Activated T-helper 1 cell treated with anti-CD3 and anti-CD28 coated beads, Interleukin-12 subunit alpha, Interleukin-12 subunit beta, Interleukin-2, Interleukin-4 antibody, amounts not matched to agents 30 ng/mL and 10 ng/mL and 1 ng/mL, durations not matched to agents 14 hours and 24 hours and 36 hours (primary cell): ENCODE results near the gene TMEM126B. TPM values are rescaled to one million over a fixed set of nuclear protein-coding genes. Genes with fewer than 3 reads are reported as not detected.
"Not testable (repeated sequence)": the region's sequence is repeated elsewhere in the genome, so short reads cannot be mapped to it uniquely, and the experiment has no call there.

Experiments used
- DNase-seq: peaks from one replicate; pipeline ENCODE4 v3.0.0; 2021; ENCODE audit warnings: low spot score
- H3K27ac Mint-ChIP-seq: one replicate; pipeline ENCODE4 v1.8.0; 2021; ENCODE audit warnings: mild to moderate bottlenecking, mixed read lengths
- H3K27me3 Mint-ChIP-seq: one replicate; pipeline ENCODE4 v1.8.0; 2022; ENCODE audit warnings: mild to moderate bottlenecking, moderate library complexity, mixed read lengths; ENCODE audit not compliant: insufficient read depth
- H3K36me3 Mint-ChIP-seq: one replicate; pipeline ENCODE4 v1.8.0; 2021; ENCODE audit warnings: low read depth, mixed read lengths
- H3K4me1 Mint-ChIP-seq: one replicate; pipeline ENCODE4 v1.8.0; 2021; ENCODE audit warnings: low read depth, mixed read lengths
- H3K4me3 Mint-ChIP-seq: one replicate; pipeline ENCODE4 v1.8.0; 2021; ENCODE audit warnings: mild to moderate bottlenecking, moderate library complexity, mixed read lengths
- H3K9me3 Mint-ChIP-seq: one replicate; pipeline ENCODE4 v1.8.0; 2021; ENCODE audit warnings: mixed read lengths
- intact Hi-C: fragments of 100-400 bp; cut with micrococcal nuclease; formaldehyde crosslinking; loops from one replicate; pipeline ENCODE4 v1.15.1; 2024
- total RNA-seq: library from RNA; stranded (reverse); gene quantifications from 2 replicates; pipeline ENCODE4 v1.2.3, GENCODE V29; 2022

Gene TMEM126B
- total RNA-seq, 1 donor from 2014 or later = 57.2 TPM

- H3K27me3 Mint-ChIP-seq, H3K4me3 Mint-ChIP-seq, intact Hi-C loops, H3K27ac Mint-ChIP-seq, H3K9me3 Mint-ChIP-seq, DNase-seq: not testable (repeated sequence)
- peaks cover 33% of the 10 kb centered on the region for H3K36me3 Mint-ChIP-seq
- H3K4me1 Mint-ChIP-seq = peaks cover 54% of the 10 kb centered on the region
These were observed 25.9 kb downstream of the TMEM126B start for GRCh38 chr11:85654343-85654742.

- Mint-ChIP-seq H3K27ac (no peak overlapping the region), H3K4me3 (no peak overlapping the region), H3K36me3 (peaks cover 52% of the 10 kb centered on the region), H3K27me3 (no peaks in the 10 kb centered on the region), H3K4me1 (peaks cover 64% of the 10 kb centered on the region), H3K9me3 (no peaks in the 10 kb centered on the region)
- no peak for DNase-seq
- intact Hi-C loops = loop anchor here (1.0 kb wide), 2 partner anchors 8 kb away; no protein-coding TSS in a partner anchor
These were observed 28.4 kb downstream of the TMEM126B start for GRCh38 chr11:85656777-85657176.

GRCh38 chr11:85658180-85658579 is 29.8 kb downstream of the TMEM126B start:
- Mint-ChIP-seq H3K4me1 (peaks cover 71% of the 10 kb centered on the region), H3K9me3 (no peaks in the 10 kb centered on the region), H3K4me3 (no peak overlapping the region), H3K27me3 (no peaks in the 10 kb centered on the region), H3K27ac (no peak overlapping the region), H3K36me3 (peaks cover 53% of the 10 kb centered on the region)
- intact Hi-C loops = no loop called here
- no peak for DNase-seq

DNA sequence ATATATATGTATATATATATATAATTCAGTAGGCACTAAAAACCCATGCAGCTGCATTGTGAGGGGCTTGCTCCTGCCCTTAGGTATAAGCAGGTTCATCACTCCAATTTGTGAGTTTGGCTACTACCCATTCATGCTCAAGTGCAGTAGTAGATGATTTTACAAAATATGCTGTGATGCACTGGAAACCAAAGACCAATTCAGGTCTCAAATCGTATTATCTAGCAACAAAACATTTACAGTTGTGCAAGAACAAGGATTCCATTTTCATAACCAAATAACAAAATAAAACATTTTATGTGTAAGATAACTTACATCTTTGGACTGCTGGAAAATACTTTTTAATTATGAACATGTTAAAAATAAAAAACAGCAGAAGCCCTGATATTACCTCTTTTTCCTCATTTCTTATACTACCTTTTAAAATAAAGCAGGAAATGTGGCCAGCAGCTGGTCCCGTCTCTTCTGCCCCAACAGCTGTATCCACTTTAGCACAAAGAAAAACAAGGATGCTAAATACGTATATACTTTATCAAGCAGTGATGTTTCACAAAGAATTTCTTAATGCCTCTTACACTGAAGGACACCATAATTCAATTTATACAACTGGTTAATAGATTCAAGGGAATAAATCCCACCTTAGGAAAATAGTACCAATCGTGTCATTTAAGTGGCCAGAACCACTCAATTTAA is 33.7 kb downstream of the TMEM126B start:
- H3K4me1 Mint-ChIP-seq = peaks cover 73% of the 10 kb centered on the region
- no peak for DNase-seq
- H3K9me3 Mint-ChIP-seq = no peaks in the 10 kb centered on the region
- peak overlapping the region; percentile 99 for H3K4me3 Mint-ChIP-seq
- peaks cover 51% of the 10 kb centered on the region for H3K36me3 Mint-ChIP-seq
- H3K27ac Mint-ChIP-seq = no peak overlapping the region
- intact Hi-C loops = loop anchor here (5.0 to 10.0 kb wide), 2 partner anchors 623 to 1140 kb away; partner anchors contain the start of gene PRSS23
- no peaks in the 10 kb centered on the region for H3K27me3 Mint-ChIP-seq

DNA sequence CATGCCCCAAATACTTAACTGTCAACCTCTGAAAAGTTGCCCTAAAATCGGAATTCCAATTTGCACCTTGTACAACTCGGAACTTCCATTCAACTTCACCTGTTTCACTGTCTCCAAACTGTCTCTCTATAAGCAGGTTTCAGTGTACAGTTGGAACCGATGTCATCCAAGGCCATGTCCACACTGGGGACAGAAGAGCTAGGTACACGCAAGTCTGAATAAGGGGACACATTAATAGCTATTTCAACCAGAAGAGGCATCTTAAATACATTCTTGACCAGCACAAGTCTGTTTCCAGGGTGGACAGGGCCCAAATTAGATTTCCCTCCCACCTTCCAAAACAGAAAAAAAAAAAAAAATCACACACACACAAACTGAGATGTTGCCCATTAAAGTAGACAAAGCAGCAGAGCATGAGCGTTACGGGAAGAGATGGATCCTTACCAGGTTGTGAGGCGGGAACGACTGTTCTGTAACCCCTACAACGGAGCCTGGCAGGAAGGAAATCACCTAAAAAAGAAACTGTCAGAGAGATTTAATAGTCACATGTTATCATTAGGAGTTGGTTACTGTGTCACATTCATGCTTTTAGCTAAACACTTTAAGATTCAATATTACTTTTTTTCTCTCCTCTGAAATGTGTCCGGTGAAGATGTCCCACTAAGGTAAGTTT is 34.8 kb downstream of the TMEM126B start:
- Mint-ChIP-seq H3K27ac (peak overlapping the region; percentile 97), H3K36me3 (peaks cover 47% of the 10 kb centered on the region), H3K4me1 (peaks cover 67% of the 10 kb centered on the region), H3K4me3 (peak overlapping the region; percentile 99), H3K27me3 (no peaks in the 10 kb centered on the region), H3K9me3 (no peaks in the 10 kb centered on the region)
- intact Hi-C loops = loop anchor here (5.0 to 10.0 kb wide), 2 partner anchors 622 to 1139 kb away; partner anchors contain the start of gene PRSS23
- no peak for DNase-seq

DNA sequence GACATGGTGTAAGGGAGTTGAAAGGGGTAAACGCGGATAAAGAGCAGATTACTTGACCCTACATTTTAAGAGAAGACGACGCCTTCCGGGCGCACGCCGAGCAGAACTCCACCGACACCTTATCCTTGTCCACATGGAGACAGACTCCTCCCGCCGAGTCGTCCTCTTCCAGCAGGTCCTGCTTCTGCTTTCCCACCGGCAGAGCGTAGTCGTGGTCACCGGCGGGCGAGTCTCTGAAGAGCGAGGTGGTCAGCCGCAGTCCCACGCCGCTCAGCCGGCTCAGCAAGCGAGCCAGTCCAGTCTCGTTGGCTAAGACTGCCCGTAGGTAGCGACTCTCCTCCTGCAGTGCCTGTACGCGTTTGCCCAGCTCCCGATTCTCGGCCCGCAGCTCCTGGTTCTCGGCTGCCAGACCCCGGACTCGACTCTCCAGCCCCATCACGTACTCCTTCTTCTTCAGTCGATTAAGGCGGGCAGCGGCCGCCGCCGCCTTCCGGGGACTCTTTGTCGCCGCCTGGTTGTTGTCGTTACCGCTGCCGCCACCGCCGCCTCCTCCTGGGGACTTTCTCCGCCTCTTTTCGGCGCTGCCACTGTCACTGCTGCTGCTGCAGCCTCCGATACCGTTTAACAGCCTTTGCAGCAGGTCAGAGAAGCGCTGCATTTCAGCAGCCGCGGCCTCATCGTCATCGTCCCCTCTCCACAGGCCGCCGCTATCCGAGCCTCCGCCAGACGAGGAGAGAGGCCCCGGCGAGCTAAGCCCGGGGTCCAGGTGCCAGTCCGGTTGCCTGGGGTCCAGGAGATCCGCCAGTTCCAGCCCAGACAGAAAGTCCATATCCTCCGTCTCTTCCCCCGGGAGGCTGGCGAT is 35.6 kb downstream of the TMEM126B start:
- Mint-ChIP-seq H3K27me3 (no peaks in the 10 kb centered on the region), H3K4me1 (peaks cover 60% of the 10 kb centered on the region), H3K27ac (peak overlapping the region; percentile 97), H3K9me3 (no peaks in the 10 kb centered on the region), H3K4me3 (peak overlapping the region; percentile 99), H3K36me3 (peaks cover 41% of the 10 kb centered on the region)
- intact Hi-C loops = loop anchor here (1.0 to 10.0 kb wide), 10 partner anchors 8 to 1138 kb away; partner anchors contain the start of genes PICALM, PRSS23, SYTL2 and TMEM126A
- DNase-seq = peak; percentile 86

- no peaks in the 10 kb centered on the region for H3K27me3 Mint-ChIP-seq
- intact Hi-C loops = loop anchor here (1.0 to 10.0 kb wide), 15 partner anchors 9 to 1137 kb away; partner anchors contain the start of genes PICALM, PRSS23, SYTL2 and TMEM126A
These were observed 36.5 kb downstream of the TMEM126B start, which contains the start of gene CREBZF for GRCh38 chr11:85664615-85665481. CREBZF (minus strand) TSS chr11:85665129; CDS start chr11:85664875, 254 bp downstream.

DNA sequence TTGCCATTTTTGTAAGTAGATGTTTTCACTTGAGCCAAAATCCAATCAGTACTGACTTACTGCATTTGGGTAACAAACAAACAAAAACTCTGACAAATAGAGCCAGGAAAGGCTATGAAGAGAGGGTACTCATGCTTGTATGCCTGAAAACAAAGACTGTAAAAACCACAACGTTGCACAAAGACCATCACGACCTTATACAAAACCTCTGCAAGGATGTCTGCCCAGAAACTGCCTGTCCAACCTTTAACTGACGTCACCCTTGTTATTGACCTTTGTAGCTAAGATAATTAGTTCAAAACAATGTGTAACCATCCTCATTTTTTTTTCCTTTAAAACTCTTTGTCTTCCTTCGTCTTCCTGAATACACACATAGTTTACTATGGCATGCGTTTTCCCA is 37.3 kb downstream of the TMEM126B start:
- no peak for DNase-seq
- Mint-ChIP-seq H3K27me3 (no peaks in the 10 kb centered on the region), H3K27ac (peak overlapping the region; percentile 97), H3K9me3 (no peaks in the 10 kb centered on the region), H3K36me3 (peaks cover 27% of the 10 kb centered on the region), H3K4me1 (peaks cover 42% of the 10 kb centered on the region), H3K4me3 (peak overlapping the region; percentile 99)
- intact Hi-C loops = loop anchor here (1.0 to 10.0 kb wide), 8 partner anchors 17 to 619 kb away; partner anchors contain the start of gene PICALM

More at GRCh38 chr11:85664615-85665481, 36.5 kb downstream of the TMEM126B start, which contains the start of gene CREBZF:
- H3K27ac Mint-ChIP-seq = peak within 1 kb of the TSS; percentile 97
- H3K4me1 Mint-ChIP-seq = peaks cover 51% of the 10 kb centered on the region
- H3K9me3 Mint-ChIP-seq = no peaks in the 10 kb centered on the region
- DNase-seq = peak; percentile 94
- H3K36me3 Mint-ChIP-seq = peaks cover 35% of the 10 kb centered on the region
- peak within 1 kb of the TSS; percentile 99 for H3K4me3 Mint-ChIP-seq

DNA sequence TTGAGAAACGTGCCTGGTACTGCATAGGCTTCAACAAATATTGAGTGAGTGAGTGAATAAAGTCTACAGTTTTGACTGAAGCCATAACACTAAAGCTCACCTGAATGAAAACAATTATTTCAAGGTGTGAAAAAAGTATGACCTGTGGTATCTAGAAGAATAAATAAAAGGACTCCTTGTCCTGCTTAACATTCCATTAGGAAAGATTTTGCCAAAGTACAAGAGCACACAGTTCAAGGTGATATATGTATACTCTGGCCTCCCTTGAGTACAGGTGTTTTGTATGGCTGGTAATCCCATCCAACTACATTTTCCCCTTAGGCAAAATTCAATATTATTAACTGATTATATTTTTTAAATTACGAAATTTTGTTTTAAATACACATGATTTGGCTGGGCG is 38.3 kb downstream of the TMEM126B start:
- Mint-ChIP-seq H3K9me3 (no peaks in the 10 kb centered on the region), H3K4me1 (peaks cover 33% of the 10 kb centered on the region), H3K4me3 (no peak overlapping the region), H3K36me3 (peaks cover 18% of the 10 kb centered on the region), H3K27ac (no peak overlapping the region), H3K27me3 (no peaks in the 10 kb centered on the region)
- no peak for DNase-seq
- intact Hi-C loops = loop anchor here (10.0 kb wide), 1 partner anchor 618 kb away; no protein-coding TSS in a partner anchor

GRCh38 chr11:85668157-85668556 is 39.8 kb downstream of the TMEM126B start:
- peaks cover 5% of the 10 kb centered on the region for H3K9me3 Mint-ChIP-seq
- no peak for DNase-seq
- peaks cover 11% of the 10 kb centered on the region for H3K36me3 Mint-ChIP-seq
- intact Hi-C loops = loop anchor here (10.0 kb wide), 1 partner anchor 617 kb away; no protein-coding TSS in a partner anchor
- H3K4me3 Mint-ChIP-seq = no peak overlapping the region
- no peak overlapping the region for H3K27ac Mint-ChIP-seq
- peaks cover 21% of the 10 kb centered on the region for H3K4me1 Mint-ChIP-seq
- H3K27me3 Mint-ChIP-seq = no peaks in the 10 kb centered on the region

- intact Hi-C loops, H3K36me3 Mint-ChIP-seq, H3K4me3 Mint-ChIP-seq, DNase-seq, H3K27me3 Mint-ChIP-seq, H3K9me3 Mint-ChIP-seq, H3K4me1 Mint-ChIP-seq, H3K27ac Mint-ChIP-seq: not testable (repeated sequence)
These were observed 42.7 kb downstream of the TMEM126B start for GRCh38 chr11:85670949-85671663.
